Measurements from ENCODE around the gene TPRG1.
"Not testable (repeated sequence)": the region's sequence is repeated elsewhere in the genome, so short reads cannot be mapped to it uniquely, and the experiment has no call there.

Gene TPRG1

DNA sequence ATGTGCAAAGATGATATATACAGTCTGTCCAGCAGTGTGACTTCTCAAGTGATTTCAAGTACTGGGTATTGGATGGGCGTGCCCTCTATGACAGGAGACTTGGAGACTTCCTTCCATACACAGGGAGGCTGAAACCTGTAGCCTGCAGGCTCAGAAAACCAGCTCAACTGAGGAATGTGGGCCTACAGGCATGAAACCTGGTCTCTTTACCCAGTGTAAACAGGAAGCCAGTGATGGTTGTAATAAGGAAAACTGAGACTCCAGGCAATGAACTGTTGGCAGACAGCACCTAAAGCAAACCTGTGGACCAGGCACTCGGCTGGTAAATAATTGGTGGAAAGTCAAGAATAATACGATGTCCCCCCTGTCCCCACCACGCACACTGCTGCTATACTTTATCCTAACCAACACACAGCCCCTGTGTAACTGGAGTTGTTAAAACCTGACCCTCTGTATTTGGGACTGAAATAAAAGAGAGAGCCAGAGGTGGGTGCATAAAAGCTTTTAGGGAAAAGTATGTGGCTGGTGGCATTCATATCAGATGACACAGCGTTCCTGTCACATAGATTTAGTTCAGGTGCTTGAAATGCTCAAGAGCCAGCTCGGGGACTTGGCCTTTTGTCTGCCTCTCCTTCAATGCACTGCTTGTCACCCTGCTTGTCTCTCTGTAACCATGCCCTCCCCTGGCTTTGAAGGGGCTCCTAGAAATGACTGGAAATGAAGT, 144.7 kb downstream of the TPRG1 start:
- no peak for DNase-seq (ENCODE audit: low read depth)

DNA sequence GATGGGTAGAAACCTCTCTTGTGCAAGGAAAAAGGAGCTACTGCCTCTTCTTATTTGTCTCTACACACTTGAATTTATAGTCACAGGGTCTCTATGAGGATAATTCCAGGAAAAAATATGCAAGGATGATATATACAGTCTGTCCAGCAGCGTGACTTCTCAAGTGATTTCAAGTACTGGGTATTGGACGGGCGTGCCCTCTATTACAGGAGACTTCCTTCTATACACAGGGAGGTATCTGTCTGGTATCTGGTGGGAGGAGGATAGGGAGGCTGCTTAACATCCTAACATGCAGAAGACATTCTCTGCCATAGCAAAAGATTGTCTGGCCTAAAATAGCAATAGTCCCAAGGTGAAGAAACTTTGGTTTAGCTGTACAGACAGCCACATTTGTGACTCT, 146.1 kb downstream of the TPRG1 start:
- no peak for DNase-seq (ENCODE audit: low read depth)

DNA sequence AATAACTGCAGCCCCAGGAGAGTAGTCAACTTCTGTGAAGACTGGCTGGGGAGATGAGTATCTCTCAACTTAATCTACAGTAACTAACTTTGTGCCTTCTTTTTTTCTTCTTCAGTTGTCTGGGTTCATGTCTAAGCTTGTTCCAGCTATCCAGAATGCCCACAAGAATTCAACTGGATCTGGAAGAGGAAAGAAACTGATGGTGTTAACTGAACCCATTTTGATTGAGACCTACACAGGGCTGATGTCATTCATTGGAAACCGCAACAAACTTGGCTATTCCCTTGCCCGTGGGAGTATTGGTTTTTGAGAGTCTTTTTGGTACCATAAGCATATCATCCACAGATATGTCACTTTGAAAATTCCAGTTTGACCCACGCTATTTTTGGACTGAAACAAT, 148.7 kb downstream of the TPRG1 start:
- no peak for DNase-seq (ENCODE audit: low read depth)

DNA sequence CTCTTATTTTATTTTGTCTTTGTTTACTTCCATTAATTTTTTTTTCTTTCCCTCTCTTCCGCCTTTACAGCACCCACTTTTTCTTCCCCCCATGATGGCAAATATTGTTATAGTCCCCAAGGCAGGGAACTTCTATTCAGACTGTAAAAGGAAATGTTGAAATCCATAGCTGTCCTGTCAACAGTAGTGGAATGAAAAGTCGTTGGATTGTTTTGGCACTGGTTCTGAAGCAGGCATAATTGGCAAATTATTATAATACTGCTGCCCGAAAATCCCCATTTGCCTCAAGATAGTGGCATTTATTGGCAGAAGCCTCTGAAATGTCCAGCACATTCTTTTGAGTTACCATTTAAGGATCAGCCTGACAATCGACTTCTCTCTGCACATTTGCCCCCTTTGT, 150.6 kb downstream of the TPRG1 start:
- DNase-seq (ENCODE audit: low read depth) = no peak

DNA sequence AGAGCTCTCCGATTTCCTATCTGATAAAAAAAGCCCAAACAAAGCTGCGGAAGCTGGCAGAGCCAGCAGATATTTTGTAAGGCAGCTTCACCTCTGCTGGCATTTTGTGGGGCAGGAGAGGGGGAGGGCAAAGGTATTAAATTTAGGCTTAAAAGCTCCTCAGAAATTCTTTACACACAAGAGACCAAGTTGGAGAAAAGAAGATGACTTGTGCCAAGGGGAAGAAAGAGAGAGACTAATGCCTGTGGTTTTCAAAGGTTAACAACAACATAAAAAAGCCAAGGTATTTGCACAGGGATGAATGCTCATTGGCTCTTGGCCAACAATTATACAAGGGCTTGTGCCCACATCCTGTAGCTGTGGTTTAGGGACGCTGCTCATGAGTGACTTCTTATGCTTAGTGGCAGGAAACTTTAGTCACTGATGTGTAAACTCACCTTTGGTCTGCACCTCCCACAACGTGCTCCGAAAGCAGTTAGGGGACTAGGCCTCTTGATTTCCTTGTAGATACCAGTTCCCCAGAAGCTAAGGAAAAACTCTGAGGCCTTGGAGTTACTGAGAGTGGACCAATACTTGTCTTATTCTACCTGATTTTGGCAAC, 152.9 kb downstream of the TPRG1 start:
- no peak for DNase-seq (ENCODE audit: low read depth)

DNA sequence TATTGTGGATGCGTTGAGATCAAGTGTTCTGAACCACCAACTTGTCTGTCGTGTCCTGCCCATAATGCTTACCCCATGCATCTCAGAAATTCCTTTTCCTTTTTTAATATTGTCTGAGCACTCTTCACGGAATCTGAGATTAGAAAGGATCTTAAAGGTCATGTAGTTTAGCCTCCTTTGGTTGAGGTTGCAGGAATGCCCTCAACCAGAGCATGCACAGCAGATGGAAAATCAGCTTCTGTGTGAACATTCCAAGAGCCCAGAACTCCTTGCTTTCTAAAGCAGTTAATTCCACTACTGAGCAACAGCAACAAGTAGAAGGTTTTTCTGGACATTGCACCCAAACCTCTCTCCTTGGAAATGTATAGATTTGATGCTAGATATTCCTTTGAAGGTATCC, 153.7 kb downstream of the TPRG1 start:
- DNase-seq (ENCODE audit: low read depth) = no peak

DNA sequence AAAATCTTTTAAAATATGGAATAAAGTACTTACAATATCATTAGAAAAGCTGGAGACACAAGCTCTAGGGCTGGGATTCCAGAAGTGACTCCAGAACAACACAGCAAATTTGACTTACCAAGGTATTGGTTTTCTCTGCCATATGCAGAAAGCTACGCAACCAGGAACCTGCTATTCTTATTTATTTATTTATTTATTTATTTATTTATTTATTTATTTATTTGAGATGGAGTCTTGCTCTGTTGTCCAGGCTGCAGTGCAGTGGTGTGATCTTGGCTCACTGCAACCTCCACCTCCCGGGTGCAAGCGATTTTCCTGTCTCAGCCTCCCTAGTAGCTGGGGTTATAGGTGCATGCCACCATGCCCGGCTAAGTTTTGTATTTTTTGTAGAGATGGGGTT, 157.9 kb downstream of the TPRG1 start:
- DNase-seq (ENCODE audit: low read depth) = not testable (repeated sequence)

DNA sequence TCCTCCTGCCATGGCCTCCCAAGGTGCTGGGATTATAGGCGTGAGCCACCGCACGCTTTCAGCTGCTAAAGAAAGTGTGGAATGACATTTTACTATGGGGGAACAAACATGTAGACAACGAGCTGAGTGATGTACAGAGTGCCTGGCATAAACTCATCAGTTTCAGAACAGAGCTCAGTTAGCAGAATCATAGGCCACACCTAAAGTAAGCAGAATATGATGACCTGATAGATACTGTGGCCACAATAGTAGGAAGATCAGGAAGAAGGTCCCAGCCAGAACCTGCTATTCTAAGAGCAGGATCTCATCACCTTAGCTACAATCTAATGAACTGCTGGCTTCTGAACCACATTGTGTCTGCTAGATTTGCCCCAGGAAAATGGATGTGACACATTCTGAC, 158.3 kb downstream of the TPRG1 start:
- DNase-seq (ENCODE audit: low read depth) = no peak

DNA sequence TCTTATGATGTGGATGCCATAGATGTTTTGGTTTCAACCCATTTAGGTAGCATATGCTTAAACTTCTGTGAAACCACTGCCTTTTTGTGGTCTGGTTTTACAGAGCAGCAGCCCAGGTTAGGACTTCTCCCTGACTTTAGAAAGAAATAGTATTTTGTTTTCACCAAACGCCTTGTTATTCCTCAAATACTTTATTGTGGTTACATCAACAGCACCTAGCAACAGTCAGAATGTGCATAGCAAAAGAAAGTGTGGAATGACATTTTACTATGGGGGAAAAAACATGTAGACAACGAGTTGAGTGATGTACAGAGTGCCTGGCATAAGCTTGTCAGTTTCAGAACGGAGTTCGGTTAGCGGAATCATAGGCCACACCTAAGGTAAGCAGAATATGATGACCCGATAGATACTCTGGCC, 159.2 kb downstream of the TPRG1 start:
- DNase-seq (ENCODE audit: low read depth) = no peak

DNA sequence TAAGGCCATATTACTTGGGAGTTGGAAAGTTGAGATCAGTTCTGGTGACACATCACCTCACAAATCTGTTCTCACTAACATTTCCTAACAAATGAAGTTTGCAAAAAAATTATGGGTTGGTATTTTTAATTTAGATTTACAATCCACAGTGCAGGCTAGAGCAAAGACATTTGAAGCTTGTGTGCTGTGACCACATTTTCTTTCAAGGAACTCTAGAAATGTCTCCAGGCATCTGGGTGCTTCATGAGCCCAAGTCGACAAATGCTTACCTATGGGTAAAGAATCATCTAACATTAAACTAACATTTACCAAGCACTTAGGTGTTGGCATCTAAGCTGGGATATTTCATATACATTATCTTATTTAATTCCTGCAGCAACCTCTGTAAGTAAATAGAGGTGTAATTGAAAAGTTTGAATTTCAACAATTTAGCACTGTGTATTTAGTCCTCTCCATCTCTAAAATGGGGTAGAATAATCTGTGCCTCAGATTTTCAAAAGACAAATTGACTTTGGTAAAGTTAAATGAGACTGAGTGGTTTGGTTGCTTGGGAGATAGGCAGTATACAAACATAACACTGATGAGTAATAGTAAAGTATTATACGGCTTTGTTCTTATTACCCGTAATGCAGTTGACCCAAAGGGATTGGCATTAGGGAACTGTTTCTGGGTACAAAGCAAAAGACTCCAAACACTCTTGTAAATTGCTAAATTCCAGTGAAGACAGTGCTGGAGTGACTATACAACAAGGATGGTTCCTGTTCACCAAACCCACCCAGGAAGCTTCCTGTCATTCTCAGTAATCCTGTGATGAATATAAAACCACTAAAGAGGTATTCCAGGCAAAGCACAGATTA, 162.5 kb downstream of the TPRG1 start:
- DNase-seq (ENCODE audit: low read depth) = peak; percentile 37

DNA sequence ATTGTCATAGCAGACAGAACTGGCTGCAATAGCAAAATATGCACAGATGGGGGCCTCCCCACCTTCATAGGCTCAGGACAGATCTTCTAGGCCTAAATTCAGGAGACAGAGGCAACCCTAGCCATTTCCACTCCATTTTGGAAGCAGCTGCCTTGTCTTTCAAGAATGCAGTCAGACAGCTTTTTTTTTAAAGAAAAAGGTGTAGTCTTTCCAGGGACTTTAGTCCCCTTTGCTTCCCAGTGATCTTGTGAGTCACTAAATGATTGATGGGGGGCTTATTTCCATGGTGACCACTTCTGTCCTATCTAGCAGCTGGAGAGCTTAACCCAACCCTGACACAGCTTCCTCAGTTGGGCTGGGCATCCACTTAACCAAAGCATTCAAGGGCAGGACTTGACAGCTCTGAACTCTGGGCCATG, 165.9 kb downstream of the TPRG1 start:
- no peak for DNase-seq (ENCODE audit: low read depth)

DNA sequence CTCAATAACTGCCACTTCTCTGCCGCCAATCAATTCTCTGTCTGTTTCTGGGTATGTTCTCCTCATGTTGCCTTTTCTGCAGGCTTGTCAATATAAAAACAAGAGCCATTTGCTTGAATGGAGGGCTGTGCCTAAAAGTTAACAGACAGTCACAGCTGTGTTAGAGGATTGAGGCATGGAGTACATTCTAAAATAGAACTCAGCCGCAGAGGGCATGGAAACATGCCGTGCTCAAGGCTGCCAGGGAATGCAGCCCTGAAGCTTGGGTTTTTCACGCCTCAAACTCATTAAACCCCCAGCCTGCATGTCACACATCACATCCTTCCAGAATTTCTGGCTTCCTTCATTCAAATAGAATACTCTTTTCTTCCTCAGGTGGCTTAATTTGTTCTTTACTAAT, 166.6 kb downstream of the TPRG1 start:
- no peak for DNase-seq (ENCODE audit: low read depth)

DNA sequence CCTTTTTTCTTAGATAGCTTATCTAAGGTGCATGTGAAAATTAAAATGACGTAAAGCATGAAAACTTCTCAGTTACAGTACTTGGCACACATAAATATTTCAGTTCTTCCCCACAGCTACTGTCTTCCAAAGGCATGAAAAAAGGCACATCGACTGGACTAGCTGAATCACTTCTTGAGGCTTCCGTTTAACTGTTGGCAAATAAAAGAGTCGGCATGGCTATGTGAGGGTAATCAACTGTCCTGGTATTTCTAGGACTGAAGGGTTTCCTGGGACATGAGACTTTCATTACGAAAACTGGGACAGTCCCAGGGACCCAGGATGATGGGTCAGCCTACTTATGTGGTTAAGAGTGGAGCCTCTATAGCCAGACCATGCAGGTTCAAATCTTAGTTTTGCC, 168.2 kb downstream of the TPRG1 start:
- no peak for DNase-seq (ENCODE audit: low read depth)

DNA sequence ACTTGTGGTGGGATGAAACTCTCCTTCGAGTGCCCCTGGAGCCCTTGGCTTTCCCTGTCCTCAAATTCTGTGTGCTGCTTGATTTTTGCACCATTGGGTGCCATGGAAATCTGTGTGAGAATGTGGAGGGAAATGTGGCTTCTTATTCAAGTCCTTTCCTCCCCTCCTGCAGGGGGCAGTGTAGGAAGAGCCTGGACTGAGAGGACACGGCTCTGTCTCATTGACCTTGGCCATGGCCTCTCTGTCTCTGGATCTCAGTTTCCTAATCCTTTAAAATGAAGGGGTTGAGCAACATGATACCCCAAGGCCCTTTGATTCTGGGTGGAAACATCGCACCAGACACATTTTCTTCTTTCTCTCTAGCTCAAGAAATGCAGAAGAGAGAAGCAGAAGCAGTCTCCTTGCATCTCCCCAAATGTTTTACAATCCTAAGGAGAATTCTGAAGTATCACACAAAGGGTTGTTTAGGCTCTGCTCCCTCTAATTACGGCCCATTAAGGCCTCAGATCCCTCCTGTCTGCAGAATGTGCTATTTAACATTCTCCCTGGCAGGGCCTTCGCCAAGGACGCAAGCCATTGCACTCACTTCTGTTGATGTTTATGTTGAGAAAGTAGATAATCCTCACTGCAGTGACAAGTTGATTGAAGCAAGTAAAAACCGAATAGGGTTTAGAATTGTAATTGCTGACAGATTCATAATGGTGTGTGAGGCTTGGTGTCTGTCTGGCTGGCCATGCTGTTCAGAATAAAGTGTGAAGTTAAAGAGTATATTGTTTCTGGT, 169.1 kb downstream of the TPRG1 start:
- DNase-seq (ENCODE audit: low read depth) = no peak

DNA sequence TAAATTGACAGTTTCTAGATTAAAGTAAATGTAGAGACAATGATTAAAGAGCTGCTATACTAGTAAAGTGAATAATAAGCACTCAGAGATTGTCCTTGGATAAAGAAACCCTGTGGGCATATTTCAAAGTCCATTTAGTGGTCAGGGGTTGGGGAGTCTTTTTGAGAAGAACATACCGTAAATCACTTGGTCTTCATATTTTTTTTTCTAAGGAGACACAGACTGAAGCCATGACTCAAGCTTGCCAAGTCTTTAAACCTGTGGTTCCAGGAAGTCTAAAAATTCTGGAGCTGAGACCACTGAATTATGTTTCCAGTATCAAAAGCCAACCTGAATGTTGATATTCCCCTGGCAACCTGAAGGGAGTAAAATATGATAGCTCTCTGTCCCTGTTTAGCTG, 171.0 kb downstream of the TPRG1 start:
- DNase-seq (ENCODE audit: low read depth) = no peak

DNA sequence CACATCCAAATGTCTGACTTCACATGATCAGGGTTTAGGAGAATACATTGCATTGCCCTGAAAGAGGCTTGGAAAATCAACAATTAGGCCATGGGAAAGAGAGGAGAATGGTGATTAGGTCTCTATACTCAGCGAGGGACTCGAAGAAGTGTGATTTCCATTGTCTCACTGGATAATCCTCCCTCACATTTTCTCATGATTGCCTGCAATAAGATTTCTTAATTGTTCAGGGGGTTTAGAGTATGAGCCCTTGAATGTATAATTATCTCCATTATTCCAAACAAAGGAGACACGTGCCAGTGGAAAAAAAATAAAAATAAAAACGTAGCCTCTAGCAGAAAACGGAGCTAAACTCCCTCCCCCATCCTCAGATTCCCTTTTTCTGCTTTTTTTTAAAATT, 173.2 kb downstream of the TPRG1 start:
- no peak for DNase-seq (ENCODE audit: low read depth)

DNA sequence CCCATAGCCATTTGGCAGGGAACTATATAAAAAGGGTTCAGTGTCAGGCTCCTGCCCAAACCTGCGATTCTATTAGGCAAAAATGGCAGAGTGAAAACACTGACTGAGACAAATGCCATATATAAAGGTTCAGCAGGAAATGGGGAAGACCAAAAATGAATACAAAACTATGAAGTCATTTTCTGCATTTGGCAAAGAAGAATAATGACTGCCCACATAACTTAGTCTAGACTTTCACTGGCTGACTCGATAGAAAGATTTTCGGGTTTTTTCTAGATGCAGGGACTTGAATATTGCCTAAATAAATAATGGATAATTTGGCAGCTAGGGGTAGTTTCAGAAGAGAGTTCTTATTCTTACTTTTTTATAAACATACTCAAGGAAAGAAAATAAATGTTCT, 178.0 kb downstream of the TPRG1 start:
- DNase-seq (ENCODE audit: low read depth) = peak; percentile 12

DNA sequence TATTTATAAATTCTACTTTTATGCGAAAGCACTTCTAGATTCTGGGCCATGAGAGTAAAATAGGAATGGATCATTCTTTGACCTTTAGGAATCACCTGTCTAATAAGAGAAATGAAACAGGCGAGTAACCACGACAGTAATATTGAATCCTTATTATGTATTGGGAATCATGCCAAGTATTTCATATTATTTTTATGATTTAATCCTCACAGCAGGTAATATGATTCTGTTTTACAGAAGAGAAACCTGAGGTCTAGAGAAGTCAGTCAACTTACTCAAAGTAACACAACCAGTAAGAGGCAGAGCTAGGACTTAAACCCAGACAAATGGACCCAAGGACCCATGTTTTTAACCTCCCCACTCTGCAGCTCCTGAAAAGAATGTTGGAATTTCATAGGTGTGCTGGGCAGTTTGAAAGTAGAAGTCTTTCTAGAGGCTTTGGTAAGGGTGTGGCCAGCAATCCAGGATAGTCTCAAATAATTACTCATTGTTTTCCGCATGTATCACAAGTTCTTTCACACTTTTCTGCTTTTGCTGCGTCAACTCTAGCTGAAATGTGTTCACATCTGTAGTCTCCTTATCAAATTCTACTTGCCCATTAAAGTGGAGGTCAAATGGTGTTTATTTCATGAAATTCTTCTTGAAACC, 181.7 kb downstream of the TPRG1 start:
- no peak for DNase-seq (ENCODE audit: low read depth)

DNA sequence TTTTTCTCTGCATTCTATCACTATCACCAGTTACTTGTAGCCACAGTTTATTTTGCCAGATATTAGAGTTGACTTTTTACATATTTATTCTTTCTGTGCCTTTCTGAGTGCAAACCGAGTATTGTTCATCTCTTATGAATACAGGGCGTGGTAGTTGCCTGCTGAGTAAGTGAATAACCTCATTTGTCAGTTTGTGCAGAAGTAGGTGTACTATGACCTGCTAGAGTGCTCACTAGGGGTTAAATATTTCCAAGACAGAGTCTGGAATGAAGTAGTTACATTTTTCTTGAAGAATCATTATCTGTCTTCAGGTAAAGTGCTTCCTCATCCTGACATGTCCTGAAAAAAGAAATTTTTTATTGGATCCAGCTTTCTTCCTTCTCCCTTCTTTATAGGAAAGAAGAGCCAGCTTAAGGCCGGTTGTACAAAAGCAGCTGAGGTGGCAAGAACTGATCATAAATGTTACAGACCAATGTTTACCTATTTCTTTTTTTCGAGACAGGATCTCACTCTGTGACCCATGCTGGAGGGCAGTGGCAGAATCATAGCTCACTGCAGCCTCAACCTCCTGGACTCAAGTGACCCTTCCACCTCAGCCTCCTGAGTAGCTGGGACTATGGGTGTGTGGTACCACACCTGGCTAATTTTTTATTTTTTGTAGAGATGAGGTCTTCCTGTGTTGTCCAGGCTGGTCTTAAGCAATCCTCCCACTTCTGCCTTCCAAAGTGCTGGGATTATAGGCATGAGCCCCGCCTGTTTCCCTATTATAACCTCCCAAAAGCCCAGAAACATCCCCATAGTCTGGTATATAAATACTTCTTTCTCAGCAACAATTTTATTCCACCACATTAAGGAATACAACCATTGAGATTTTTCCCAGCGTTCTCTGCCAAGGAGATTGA, 182.5 kb downstream of the TPRG1 start:
- no peak for DNase-seq (ENCODE audit: low read depth)

DNA sequence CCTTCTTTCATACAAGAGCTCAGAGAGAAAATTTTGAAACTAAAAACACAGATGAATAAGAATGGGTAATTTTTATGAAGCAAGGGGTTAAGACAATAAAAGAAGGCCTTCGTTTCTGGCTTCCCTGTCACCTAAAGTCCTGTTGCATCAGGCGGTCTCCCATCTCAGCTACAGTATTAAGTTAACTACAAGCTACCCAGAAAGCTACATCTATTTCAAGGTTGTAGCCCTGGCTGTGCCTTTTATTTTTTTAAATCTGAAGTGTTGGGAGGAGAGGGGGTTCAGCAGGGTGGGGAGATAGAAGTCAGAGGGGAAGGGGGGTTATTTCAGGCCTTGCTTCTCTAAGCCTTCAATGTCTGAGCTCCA, 183.3 kb downstream of the TPRG1 start:
- no peak for DNase-seq (ENCODE audit: low read depth)

Measured in GM04503 (cell line).